GM21723 (cell line): ENCODE results near the gene P2RY6.

Experiments
- ATAC-seq: cut with Tn5 transposase; IDR thresholded peaks from one replicate; pipeline ENCODE4 v1.9.1; 2021; ENCODE audit warnings: mild to moderate bottlenecking, moderate library complexity; ENCODE audit not compliant: unreplicated experiment

Gene P2RY6

GRCh38 chr11:73314117-73314961 is 42.2 kb downstream of the P2RY6 start:
- no peak for ATAC-seq

- no peak for ATAC-seq
Measured at GRCh38 chr11:73315293-73316020, 43.3 kb downstream of the P2RY6 start.

- no peak for ATAC-seq
Measured at GRCh38 chr11:73316422-73316821, 44.3 kb downstream of the P2RY6 start.

- no peak for ATAC-seq
Measured at GRCh38 chr11:73317373-73317772, 45.2 kb downstream of the P2RY6 start.

GRCh38 chr11:73317803-73318202 is 45.7 kb downstream of the P2RY6 start:
- ATAC-seq: no peak

- ATAC-seq: no peak
Measured at GRCh38 chr11:73318501-73319011, 46.4 kb downstream of the P2RY6 start.

- ATAC-seq: no peak
Measured at GRCh38 chr11:73320763-73321603, 48.8 kb downstream of the P2RY6 start.

- no peak for ATAC-seq
Measured at GRCh38 chr11:73321604-73322381, 49.7 kb downstream of the P2RY6 start.

- no peak for ATAC-seq
Measured at GRCh38 chr11:73322382-73323306, 50.5 kb downstream of the P2RY6 start.

- no peak for ATAC-seq
Measured at GRCh38 chr11:73323464-73323863, 51.3 kb downstream of the P2RY6 start.

GRCh38 chr11:73324116-73324515 is 52.0 kb downstream of the P2RY6 start:
- no peak for ATAC-seq

- no peak for ATAC-seq
Measured at GRCh38 chr11:73324665-73325035, 52.5 kb downstream of the P2RY6 start.

GRCh38 chr11:73325036-73325981 is 53.2 kb downstream of the P2RY6 start:
- ATAC-seq: peak; percentile 75

- ATAC-seq: no peak
Measured at GRCh38 chr11:73326929-73327811, 55.0 kb downstream of the P2RY6 start.

GRCh38 chr11:73327812-73328364 is 55.8 kb downstream of the P2RY6 start:
- ATAC-seq: no peak

GRCh38 chr11:73330569-73331093 is 58.5 kb downstream of the P2RY6 start:
- ATAC-seq: no peak
